Measurements from ENCODE around the gene ZNF675.
"Not testable (repeated sequence)": the region's sequence is repeated elsewhere in the genome, so short reads cannot be mapped to it uniquely, and the experiment has no call there.

The ZNF675 gene

GRCh38 chr19:23686621-23687423 is at the start of gene ZNF675:
TSS of gene ZNF675 (minus strand) at chr19:23687212. CDS start at chr19:23687033, 179 bp downstream.
- DNase-seq = peak; percentile 91 to 93

GRCh38 chr19:23730729-23731465 is 43.9 kb upstream of the ZNF675 start:
- not testable (repeated sequence) for DNase-seq

GRCh38 chr19:23724161-23724560 is 37.1 kb upstream of the ZNF675 start:
- not testable (repeated sequence) for DNase-seq

GRCh38 chr19:23718802-23719201 is 31.8 kb upstream of the ZNF675 start:
- no peak for DNase-seq

GRCh38 chr19:23716792-23717191 is 29.8 kb upstream of the ZNF675 start:
- DNase-seq = no peak

- no peak for DNase-seq
Measured at GRCh38 chr19:23709347-23709746, 22.3 kb upstream of the ZNF675 start.

- no peak for DNase-seq
Measured at GRCh38 chr19:23706657-23707056, 19.6 kb upstream of the ZNF675 start.

- DNase-seq = no peak
Measured at GRCh38 chr19:23699521-23699860, 12.5 kb upstream of the ZNF675 start.

GRCh38 chr19:23698711-23699520 is 11.9 kb upstream of the ZNF675 start:
- DNase-seq = peak; percentile 73

- not testable (repeated sequence) for DNase-seq
Measured at GRCh38 chr19:23692937-23693336, 5.9 kb upstream of the ZNF675 start.

GRCh38 chr19:23673132-23673531 is 13.9 kb downstream of the ZNF675 start:
- DNase-seq = no peak

- DNase-seq = not testable (repeated sequence)
Measured at GRCh38 chr19:23668606-23669005, 18.4 kb downstream of the ZNF675 start.

GRCh38 chr19:23665651-23666410 is 21.2 kb downstream of the ZNF675 start:
- no peak for DNase-seq

- not testable (repeated sequence) for DNase-seq
Measured at GRCh38 chr19:23649817-23650216, 37.2 kb downstream of the ZNF675 start.
